CD14-positive monocyte (primary cell): Measurements from ENCODE around the gene UBE2E3. TPM values are rescaled to one million over a fixed set of nuclear protein-coding genes. Genes with fewer than 3 reads are reported as not detected.

ENCODE experiments used
- DNase-seq, 3 donors: peaks; one replicate each; pipeline ENCODE4 v3.0.0-alpha.2; 2011 to 2022
- H2AFZ ChIP-seq: 2 replicates; pipeline ENCODE4 v1.6.0; 2012; ENCODE audit warnings: mild to moderate bottlenecking, low read depth, low read length, inconsistent platforms; ENCODE audit not compliant: insufficient read depth, poor library complexity, severe bottlenecking
- H3K27ac ChIP-seq, 2 donors: 1 replicate in 1 of 2; 2 replicates in 1 of 2; pipeline ENCODE4 v1.5.1; 2012 to 2013; ENCODE audit warnings: low read length in 2 of 2, control low read depth in 1 of 2, inconsistent platforms in 1 of 2, low read depth in 1 of 2, mild to moderate bottlenecking in 1 of 2
- H3K27me3 ChIP-seq, 2 donors: one replicate each; pipeline versions ENCODE4 v1.6.0 to v1.6.1; 2011 to 2013; ENCODE audit warnings: low read length in 2 of 2; ENCODE audit not compliant: control insufficient read depth in 2 of 2, insufficient read depth in 2 of 2
- H3K36me3 ChIP-seq, 2 donors: replicated peaks in 1 of 2; 1 replicate in 1 of 2; 2 replicates in 1 of 2; pipeline versions ENCODE4 v1.5.1 to v1.6.1; 2012 to 2013; ENCODE audit warnings: low read length in 2 of 2, control low read depth in 1 of 2, inconsistent platforms in 1 of 2, mild to moderate bottlenecking in 1 of 2; ENCODE audit not compliant: insufficient read depth in 2 of 2, control insufficient read depth in 1 of 2
- H3K4me1 ChIP-seq, 2 donors: 1 replicate in 1 of 2; 2 replicates in 1 of 2; pipeline versions ENCODE4 v1.5.1 to v1.6.1; 2012 to 2013; ENCODE audit warnings: low read length in 2 of 2, control low read depth in 1 of 2, inconsistent platforms in 1 of 2, mild to moderate bottlenecking in 1 of 2, moderate library complexity in 1 of 2; ENCODE audit not compliant: insufficient read depth in 2 of 2, control insufficient read depth in 1 of 2
- H3K4me2 ChIP-seq: replicated peaks from 2 replicates; pipeline ENCODE3; 2012; ENCODE audit warnings: low read length, moderate library complexity, mild to moderate bottlenecking; ENCODE audit not compliant: poor library complexity, severe bottlenecking; ENCODE audit errors: extremely low read depth
- H3K4me3 ChIP-seq, 3 experiments: fragments of 200-600 bp in 1 of 3; sonication (generic) in 1 of 3; replicated peaks in 1 of 3; 1 replicate in 2 of 3; 2 replicates in 1 of 3; pipeline ENCODE4 v1.5.1; 2011 to 2013; ENCODE audit warnings: low read length in 3 of 3, mild to moderate bottlenecking in 3 of 3, control low read depth in 2 of 3, low read depth in 2 of 3, inconsistent platforms in 1 of 3, moderate library complexity in 1 of 3
- H3K79me2 ChIP-seq: 2 replicates; pipeline ENCODE4 v1.6.0; 2012; ENCODE audit warnings: mild to moderate bottlenecking, control low read depth, inconsistent platforms, low read length, moderate library complexity; ENCODE audit not compliant: insufficient read depth
- H3K9ac ChIP-seq: 2 replicates; pipeline ENCODE4 v1.6.0; 2017; ENCODE audit warnings: low read length, mild to moderate bottlenecking; ENCODE audit not compliant: insufficient read depth, poor library complexity, severe bottlenecking
- H3K9me3 ChIP-seq, 2 donors: replicated peaks in 1 of 2; 1 replicate in 1 of 2; 2 replicates in 1 of 2; pipeline versions ENCODE4 v1.5.1 to v1.6.1; 2012 to 2013; ENCODE audit warnings: low read length in 2 of 2, control low read depth in 1 of 2; ENCODE audit not compliant: control insufficient read depth in 1 of 2, insufficient read depth in 1 of 2
- H4K20me1 ChIP-seq: 2 replicates; pipeline ENCODE4 v1.6.0; 2012; ENCODE audit warnings: mild to moderate bottlenecking, low read length, control low read depth, moderate library complexity; ENCODE audit not compliant: insufficient read depth
- H3K27ac Mint-ChIP-seq, 7 donors: one replicate each; pipeline ENCODE4 v1.8.0; 2020; ENCODE audit warnings: mild to moderate bottlenecking in 7 of 7, mixed read lengths in 7 of 7, moderate library complexity in 6 of 7, inconsistent platforms in 2 of 7
- H3K27me3 Mint-ChIP-seq, 3 donors: one replicate each; pipeline ENCODE4 v1.8.0; 2021 to 2022; ENCODE audit warnings: low read depth in 3 of 3, mild to moderate bottlenecking in 3 of 3, mixed read lengths in 3 of 3, moderate library complexity in 3 of 3, inconsistent platforms in 1 of 3
- H3K36me3 Mint-ChIP-seq, 2 donors: one replicate each; pipeline ENCODE4 v1.8.0; 2020; ENCODE audit warnings: mixed read lengths in 2 of 2, inconsistent platforms in 1 of 2, mild to moderate bottlenecking in 1 of 2
- H3K4me1 Mint-ChIP-seq: one replicate; pipeline ENCODE4 v1.8.0; 2020; ENCODE audit warnings: mild to moderate bottlenecking, mixed read lengths
- H3K4me3 Mint-ChIP-seq, 2 donors: one replicate each; pipeline ENCODE4 v1.8.0; 2020; ENCODE audit warnings: mild to moderate bottlenecking in 2 of 2, mixed read lengths in 2 of 2, moderate library complexity in 1 of 2
- H3K9me3 Mint-ChIP-seq, 7 donors: one replicate each; pipeline ENCODE4 v1.8.0; 2020 to 2022; ENCODE audit warnings: mixed read lengths in 7 of 7, mild to moderate bottlenecking in 6 of 7, moderate library complexity in 6 of 7, inconsistent platforms in 2 of 7
- CTCF ChIP-seq: fragments of 200-600 bp; IDR thresholded peaks from one replicate; pipeline ENCODE4 v1.8.0; 2022; ENCODE audit warnings: antibody characterized with exemption, mild to moderate bottlenecking
- WGBS: methylation state at CpG from one replicate; pipeline ENCODE4 v1.1.5; 2013; ENCODE audit warnings: missing lambda C conversion rate; ENCODE audit not compliant: insufficient coverage; 5-methylcytosine and 5-hydroxymethylcytosine counted together
- intact Hi-C, 2 donors: fragments of 100-400 bp; cut with micrococcal nuclease; formaldehyde crosslinking; loops; one replicate each; pipeline versions ENCODE4 v1.15.0 to v1.15.1; 2023
- polyA plus RNA-seq, 3 donors: library from polyadenylated mRNA; depleted of rRNA in 1 of 3; unstranded in 2 of 3; stranded (reverse) in 1 of 3; fragments of 300-500 nt in 2 of 3; fragments of >200 nt in 1 of 3; fragmentation: Illumina TruSeq in 2 of 3; gene quantifications; 1 replicate in 2 of 3; 2 replicates in 1 of 3; pipeline ENCODE4 v1.2.3, GENCODE V29; 2012 to 2021

Gene UBE2E3
- polyA plus RNA-seq, 3 donors = 45.9 to 67.5 (median 52.1) TPM

DNA sequence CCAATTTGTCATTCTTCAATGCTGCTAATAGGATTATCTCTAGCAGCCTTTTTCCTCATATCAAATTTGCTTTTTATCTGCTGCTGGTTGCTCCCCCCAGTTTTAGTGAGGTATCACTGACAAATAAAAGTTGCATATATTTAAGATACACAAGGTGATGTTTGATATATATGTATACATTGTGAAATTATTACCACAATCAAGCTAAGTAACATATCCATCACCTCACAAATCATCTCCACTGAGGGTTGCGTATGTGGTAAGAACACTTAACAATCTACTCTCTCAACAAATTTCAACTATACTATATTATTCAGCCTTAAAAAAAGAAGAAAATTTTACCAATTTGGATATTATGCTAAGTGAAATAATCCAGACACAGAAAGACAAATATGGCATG is 30.5 kb upstream of the UBE2E3 start:
- Histone ChIP-seq H3K79me2 (no peaks in the 10 kb centered on the region), H3K27ac (no peak overlapping the region), H3K9ac (no peak overlapping the region), H3K4me3 (no peak overlapping the region), H3K4me1 (no peaks in the 10 kb centered on the region), H2AFZ (no peak overlapping the region), H4K20me1 (no peaks in the 10 kb centered on the region), H3K27me3 (no peaks in the 10 kb centered on the region), H3K36me3 (no peaks in the 10 kb centered on the region), H3K9me3 (no peaks in the 10 kb centered on the region), H3K4me2 (no peak overlapping the region)
- no peak overlapping the region for H3K4me3 Mint-ChIP-seq
- intact Hi-C loops = no loop called here
- no peaks in the 10 kb centered on the region for H3K36me3 Mint-ChIP-seq
- no peak for DNase-seq
- peaks cover 1 to 5% (median 4%) of the 10 kb centered on the region in 3 donors for H3K27me3 Mint-ChIP-seq
- no peaks in the 10 kb centered on the region for H3K4me1 Mint-ChIP-seq
- no CpG with 5 or more reads among the region's 1 CpG for WGBS
- peaks cover 0 to 2% (median 0%) of the 10 kb centered on the region in 7 donors for H3K9me3 Mint-ChIP-seq
- no peak for TF ChIP-seq CTCF
- H3K27ac Mint-ChIP-seq = no peak overlapping the region

- no peak for DNase-seq
- Histone ChIP-seq H3K4me1 (no peaks in the 10 kb centered on the region), H3K4me3 (no peak overlapping the region), H3K9me3 (no peaks in the 10 kb centered on the region), H3K9ac (no peak overlapping the region), H2AFZ (no peak overlapping the region), H3K27me3 (no peaks in the 10 kb centered on the region), H3K79me2 (no peaks in the 10 kb centered on the region), H3K36me3 (no peaks in the 10 kb centered on the region), H4K20me1 (no peaks in the 10 kb centered on the region), H3K27ac (no peak overlapping the region), H3K4me2 (no peak overlapping the region)
- no peak overlapping the region for H3K27ac Mint-ChIP-seq
- H3K4me3 Mint-ChIP-seq = no peak overlapping the region
- H3K4me1 Mint-ChIP-seq = no peaks in the 10 kb centered on the region
- WGBS = 89% methylated on average over 1 of the region's 2 CpGs
- H3K36me3 Mint-ChIP-seq = no peaks in the 10 kb centered on the region
- H3K9me3 Mint-ChIP-seq = peaks cover 0 to 1% (median 0%) of the 10 kb centered on the region in 7 donors
- TF ChIP-seq CTCF = no peak
- H3K27me3 Mint-ChIP-seq = peaks cover 1 to 5% (median 5%) of the 10 kb centered on the region in 3 donors
- intact Hi-C loops = no loop called here
These were observed 28.3 kb upstream of the UBE2E3 start for GRCh38 chr2:180952082-180952481.
